Stimulated activated effector memory CD8-positive, alpha-beta T cell treated with anti-CD3 and anti-CD28 coated beads, Interleukin-12 subunit alpha, Interleukin-12 subunit beta, amount 100 ng/mL, for 72 hours (primary cell): Measurements from ENCODE around the gene APEX1.

Experiments
- ATAC-seq: fragments of 150-1000 bp; cut with Tn5 transposase; 2 replicates; pipeline ENCODE4 v1.10.0; 2021
- DNase-seq, 2 donors: peaks; one replicate each; pipeline ENCODE4 v3.0.0; 2021 to 2022; ENCODE audit warnings: low spot score in 2 of 2
- H3K27ac Mint-ChIP-seq: one replicate; pipeline ENCODE4 v1.8.0; 2022; ENCODE audit warnings: mild to moderate bottlenecking, mixed read lengths
- H3K36me3 Mint-ChIP-seq: one replicate; pipeline ENCODE4 v1.8.0; 2022; ENCODE audit warnings: mild to moderate bottlenecking, mixed read lengths
- H3K4me1 Mint-ChIP-seq: one replicate; pipeline ENCODE4 v1.8.0; 2022; ENCODE audit warnings: mixed read lengths
- H3K4me3 Mint-ChIP-seq: one replicate; pipeline ENCODE4 v1.8.0; 2022; ENCODE audit warnings: mild to moderate bottlenecking, mixed read lengths
- H3K9me3 Mint-ChIP-seq: one replicate; pipeline ENCODE4 v1.8.0; 2022; ENCODE audit warnings: mixed read lengths

APEX1 gene

DNA sequence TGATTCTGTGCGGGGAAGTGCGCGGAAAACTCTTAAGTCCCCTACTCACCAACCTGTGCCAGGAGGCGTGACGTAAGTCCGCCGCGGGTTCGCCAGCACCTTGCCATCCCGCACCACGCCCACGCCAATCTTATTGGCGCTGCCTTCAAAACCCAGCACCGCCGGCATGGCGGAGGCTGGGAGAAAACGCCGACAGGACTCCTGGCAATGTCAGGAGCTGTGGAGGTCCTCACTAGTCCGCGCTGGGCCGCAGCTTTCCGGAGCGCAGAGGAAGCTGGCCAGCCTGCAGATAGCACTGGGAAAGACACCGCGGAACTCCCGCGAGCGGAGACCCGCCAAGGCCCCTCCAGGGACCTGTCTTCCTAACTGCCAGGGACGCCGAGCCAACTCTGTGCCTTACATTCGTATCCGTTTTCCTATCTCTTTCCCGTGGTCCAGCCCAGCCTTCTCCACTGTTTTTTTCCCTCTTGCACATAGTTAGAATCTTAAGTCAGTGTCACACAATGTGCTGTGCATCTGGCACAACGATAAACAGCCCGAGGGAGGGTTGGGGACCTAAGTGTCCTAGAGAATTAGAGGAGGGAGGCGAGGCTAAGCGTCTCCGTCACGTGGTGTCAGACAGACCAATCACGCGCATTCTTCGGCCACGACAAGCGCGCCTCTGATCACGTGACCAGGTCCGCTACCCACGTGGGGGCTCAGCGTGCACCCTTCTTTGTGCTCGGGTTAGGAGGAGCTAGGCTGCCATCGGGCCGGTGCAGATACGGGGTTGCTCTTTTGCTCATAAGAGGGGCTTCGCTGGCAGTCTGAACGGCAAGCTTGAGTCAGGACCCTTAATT lies at the start of gene APEX1, which contains the start of gene OSGEP:
TSS of gene APEX1 (plus strand) at position 711 of the 839 bp plus-strand sequence. CDS start 420 bp downstream, outside the sequence.
TSS of gene OSGEP (minus strand) at position 297 of the 839 bp plus-strand sequence. CDS start at position 168, 129 bp downstream.
- Mint-ChIP-seq H3K4me3 (no peak within 1 kb of the TSS), H3K27ac (no peak within 1 kb of the TSS), H3K9me3 (no peaks in the 10 kb centered on the region), H3K4me1 (peaks cover 9% of the 10 kb centered on the region), H3K36me3 (no peaks in the 10 kb centered on the region)
- peak; percentile 92 for ATAC-seq
- peak; percentile 89 to 98 for DNase-seq

DNA sequence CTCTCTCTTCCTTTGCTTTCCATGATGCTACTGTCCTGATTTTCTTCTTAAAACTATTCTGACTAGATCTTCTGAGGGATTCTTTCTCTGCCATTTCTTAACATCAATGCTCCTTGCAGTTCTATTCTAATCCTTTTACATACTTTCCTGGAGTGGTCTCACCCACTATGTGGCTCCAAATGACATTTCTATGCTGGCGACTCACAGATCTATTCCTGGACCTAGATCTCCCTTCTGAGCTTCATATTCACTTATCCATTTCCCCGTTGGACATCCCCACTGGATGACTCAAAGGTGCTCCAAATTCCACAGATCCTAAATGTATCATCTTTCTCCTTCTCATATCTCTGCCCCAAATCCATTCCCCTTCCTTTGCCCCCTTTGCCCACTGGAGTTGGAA lies 45.8 kb upstream of the APEX1 start:
- H3K27ac Mint-ChIP-seq, result peak overlapping the region; percentile 24
- ATAC-seq (no peak), DNase-seq (no peak)
- peaks cover 61% of the 10 kb centered on the region for H3K4me1 Mint-ChIP-seq
- H3K9me3 Mint-ChIP-seq, result no peaks in the 10 kb centered on the region
- no peak overlapping the region for H3K4me3 Mint-ChIP-seq
- H3K36me3 Mint-ChIP-seq, result peaks cover 64% of the 10 kb centered on the region

DNA sequence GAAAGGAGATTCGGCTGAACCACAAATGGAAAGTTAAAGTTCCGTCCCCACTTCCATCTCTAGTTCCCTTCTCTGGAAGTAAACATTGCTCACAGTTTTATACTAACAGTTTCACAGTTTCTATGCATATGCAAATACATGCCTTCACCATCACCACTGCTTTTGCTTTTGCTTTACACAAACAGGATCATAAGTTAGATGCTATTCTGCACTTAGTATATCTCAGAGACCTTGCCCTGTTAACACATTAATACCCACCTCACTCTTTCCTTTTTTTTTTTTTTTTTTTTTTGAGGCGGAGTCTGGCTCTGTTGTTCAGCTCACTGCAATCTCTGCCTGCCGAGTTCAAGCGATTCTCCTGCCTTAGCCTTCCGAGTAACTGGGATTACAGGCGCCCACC lies 42.6 kb upstream of the APEX1 start:
- Mint-ChIP-seq H3K4me1 (peaks cover 43% of the 10 kb centered on the region), H3K27ac (peak overlapping the region; percentile 95), H3K4me3 (peak overlapping the region; percentile 82), H3K36me3 (peaks cover 32% of the 10 kb centered on the region), H3K9me3 (no peaks in the 10 kb centered on the region)
- DNase-seq (no peak), ATAC-seq (peak; percentile 26)

DNA sequence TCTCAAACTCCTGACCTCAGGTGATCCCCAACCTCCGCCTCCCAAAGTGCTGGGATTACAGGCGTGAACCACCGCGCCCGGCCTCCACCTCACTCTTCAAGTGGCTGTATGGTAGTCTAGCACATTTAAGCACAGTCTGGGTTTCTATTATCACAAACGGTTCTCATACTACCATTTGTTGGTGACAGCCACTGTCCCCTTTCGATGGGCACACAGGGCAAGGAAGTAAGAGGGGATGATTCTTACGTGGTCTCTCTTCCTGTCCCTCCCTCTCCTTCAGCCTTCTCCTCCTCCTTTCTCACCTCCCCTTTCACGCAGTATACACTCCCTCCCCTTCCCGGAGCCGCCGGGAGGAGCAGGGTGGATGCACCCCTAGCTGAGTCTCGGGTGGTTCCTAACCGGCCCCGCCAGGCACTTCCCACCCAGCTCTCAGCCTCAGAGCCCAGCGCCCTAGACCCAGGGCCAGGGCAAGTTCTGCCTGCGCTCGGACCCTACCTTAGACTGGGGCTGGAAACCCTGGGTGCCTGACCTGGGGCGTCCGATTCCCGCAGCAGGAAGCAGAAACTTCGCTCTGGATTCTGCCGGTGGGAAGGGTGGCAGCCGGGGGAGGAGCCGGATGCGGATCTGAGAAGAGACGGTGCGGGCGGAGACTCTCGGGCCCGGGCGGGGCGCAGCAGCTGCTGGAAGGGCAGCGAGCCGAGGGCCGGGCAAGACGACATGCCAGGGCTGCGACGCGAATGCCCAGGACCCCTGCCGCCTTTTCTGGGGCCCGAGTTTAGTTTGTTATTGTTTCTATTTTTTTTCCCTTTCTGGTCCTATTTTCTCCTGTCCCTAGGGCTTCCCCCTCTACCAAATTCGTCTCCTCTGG lies 41.9 kb upstream of the APEX1 start, which contains the start of gene TEP1:
TSS of gene TEP1 (minus strand) at position 626 of the 868 bp plus-strand sequence. CDS start 5,062 bp downstream, outside the sequence.
- DNase-seq (peak; percentile 55 to 85), ATAC-seq (peak; percentile 91)
- Mint-ChIP-seq H3K4me3 (peak within 1 kb of the TSS; percentile 82), H3K4me1 (peaks cover 39% of the 10 kb centered on the region), H3K27ac (peak within 1 kb of the TSS; percentile 95), H3K36me3 (peaks cover 25% of the 10 kb centered on the region), H3K9me3 (no peaks in the 10 kb centered on the region)

DNA sequence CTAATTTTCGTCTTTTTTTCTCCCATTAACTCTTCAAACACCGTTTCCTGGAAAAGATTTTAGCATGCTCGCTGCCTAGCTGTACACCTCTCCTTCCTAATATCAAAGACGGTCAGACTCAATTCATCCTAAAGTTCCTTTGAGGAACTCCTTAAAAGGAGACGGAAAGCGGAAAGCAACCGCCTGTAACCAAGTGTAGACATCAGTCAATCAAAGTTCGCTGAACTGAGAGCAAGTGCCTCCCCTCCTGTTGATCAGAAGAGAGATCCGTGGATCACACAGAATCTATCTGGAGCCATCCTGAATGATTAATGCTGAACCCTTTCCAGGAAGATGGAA lies 41.3 kb upstream of the APEX1 start:
- peak; percentile 53 for ATAC-seq
- Mint-ChIP-seq H3K4me1 (peaks cover 35% of the 10 kb centered on the region), H3K36me3 (peaks cover 21% of the 10 kb centered on the region), H3K27ac (peak overlapping the region; percentile 95), H3K9me3 (no peaks in the 10 kb centered on the region), H3K4me3 (peak overlapping the region; percentile 82)
- peak in 1 of 2 donors; percentile 60 for DNase-seq

DNA sequence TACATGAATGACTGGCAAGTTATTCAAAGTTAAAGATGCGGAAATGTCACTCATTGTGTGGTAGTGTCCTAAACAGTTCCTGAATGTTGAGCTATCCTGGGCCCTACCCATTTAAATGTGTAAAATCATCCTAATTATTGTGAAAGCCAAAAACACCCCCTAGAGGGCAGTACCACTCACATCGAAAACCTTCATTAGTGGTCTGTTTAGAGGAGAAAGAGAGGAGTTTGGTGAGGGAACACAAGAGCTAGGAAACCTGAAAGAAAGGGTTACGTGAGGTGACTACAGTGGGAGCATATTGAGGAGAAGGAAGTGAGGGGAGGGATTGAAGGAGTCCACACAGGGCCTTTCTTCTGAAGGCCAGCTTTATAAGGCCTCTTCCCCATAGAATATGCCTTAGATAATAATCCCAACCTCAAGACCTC lies 39.2 kb upstream of the APEX1 start:
- Mint-ChIP-seq H3K36me3 (peaks cover 11% of the 10 kb centered on the region), H3K4me3 (no peak overlapping the region), H3K4me1 (peaks cover 20% of the 10 kb centered on the region), H3K27ac (peak overlapping the region; percentile 26), H3K9me3 (no peaks in the 10 kb centered on the region)
- ATAC-seq (peak; percentile 45), DNase-seq (peak in 1 of 2 donors; percentile 61)

DNA sequence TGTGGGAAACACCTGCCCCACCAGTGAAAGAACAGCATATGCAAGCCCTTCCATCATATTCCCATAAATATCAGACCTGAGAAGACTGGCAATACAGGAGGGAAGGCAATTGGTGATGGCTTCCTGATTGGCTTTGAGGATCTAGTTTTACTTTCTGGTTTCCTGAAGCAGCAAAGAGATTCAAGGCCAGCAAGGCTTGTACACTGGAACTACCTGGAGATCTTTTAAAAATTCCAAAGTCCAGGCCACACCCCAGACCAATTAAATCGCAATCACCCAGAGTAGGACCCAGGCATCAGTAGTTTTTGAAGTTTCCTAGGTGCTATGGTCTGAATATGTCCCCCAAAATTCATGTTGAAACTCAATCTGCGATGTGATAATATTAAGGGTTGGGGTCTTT lies 38.8 kb upstream of the APEX1 start:
- peaks cover 7% of the 10 kb centered on the region for H3K36me3 Mint-ChIP-seq
- no peak for ATAC-seq
- no peaks in the 10 kb centered on the region for H3K9me3 Mint-ChIP-seq
- no peak overlapping the region for H3K4me3 Mint-ChIP-seq
- peaks cover 16% of the 10 kb centered on the region for H3K4me1 Mint-ChIP-seq
- peak overlapping the region; percentile 26 for H3K27ac Mint-ChIP-seq
- DNase-seq, result no peak

DNA sequence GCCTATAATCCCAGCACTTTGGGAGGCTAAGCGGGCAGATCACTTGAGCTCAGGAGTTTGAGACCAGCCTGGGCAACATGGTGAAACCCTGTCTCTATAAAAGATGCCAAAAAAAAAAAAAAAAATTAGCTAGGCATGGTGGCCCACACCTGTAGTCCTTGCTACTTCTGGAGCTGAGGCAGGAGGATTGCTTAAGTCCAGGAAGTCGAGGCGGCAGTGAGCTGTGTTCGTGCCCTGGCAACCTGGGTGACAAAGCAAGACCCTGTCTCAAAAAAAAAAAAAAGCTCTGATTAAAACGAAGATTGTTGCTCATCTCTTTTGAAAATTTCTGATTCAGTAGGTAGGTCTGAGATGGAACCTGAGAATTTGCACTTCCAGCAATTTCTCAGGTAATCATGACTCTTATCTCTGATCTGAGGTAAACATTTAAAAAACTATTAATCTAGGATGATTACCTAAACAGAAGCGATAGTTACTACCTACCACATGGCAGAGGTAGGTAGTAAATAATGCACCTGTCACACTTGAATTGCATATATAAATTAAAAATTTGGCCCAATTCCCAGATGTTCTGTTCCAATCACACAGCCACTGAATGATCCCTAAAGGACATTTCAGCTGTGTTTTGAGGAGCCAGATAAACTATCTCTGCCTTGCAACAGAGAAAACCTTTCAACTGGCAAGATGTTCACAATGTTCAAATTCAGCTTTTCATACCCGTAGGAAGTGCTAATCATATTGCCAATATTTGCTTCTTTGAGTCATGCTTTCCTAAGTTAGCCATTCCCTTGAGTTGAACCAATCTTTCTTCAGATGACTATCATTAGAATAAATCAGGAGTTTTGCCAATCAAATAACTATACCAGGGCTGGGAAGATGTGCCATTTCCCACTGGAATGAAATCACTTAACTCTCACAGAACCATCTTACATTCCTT lies 37.5 kb upstream of the APEX1 start:
- Mint-ChIP-seq H3K4me1 (peaks cover 13% of the 10 kb centered on the region), H3K9me3 (no peaks in the 10 kb centered on the region), H3K36me3 (peaks cover 5% of the 10 kb centered on the region), H3K27ac (no peak overlapping the region), H3K4me3 (no peak overlapping the region)
- ATAC-seq (no peak), DNase-seq (no peak)

DNA sequence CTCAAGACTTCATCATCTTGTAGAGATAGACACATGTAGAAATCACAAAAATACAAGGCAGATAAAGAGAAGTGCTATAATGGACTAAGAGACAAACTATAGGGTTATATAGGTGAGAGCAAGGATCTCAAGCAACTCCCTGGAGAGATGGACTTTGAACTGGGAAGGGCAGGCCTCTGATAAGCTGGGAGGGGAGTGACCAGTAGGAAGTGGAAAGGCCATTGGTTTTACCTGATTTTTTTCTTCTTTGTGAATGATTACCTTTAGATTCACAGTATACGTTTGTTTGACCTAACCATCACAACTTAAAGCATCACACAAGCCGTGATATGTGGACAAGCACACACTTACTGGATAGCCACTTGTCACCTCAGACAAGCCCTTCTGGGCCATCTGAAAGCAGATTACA lies 36.5 kb upstream of the APEX1 start:
- ATAC-seq, result no peak
- H3K9me3 Mint-ChIP-seq, result no peaks in the 10 kb centered on the region

DNA sequence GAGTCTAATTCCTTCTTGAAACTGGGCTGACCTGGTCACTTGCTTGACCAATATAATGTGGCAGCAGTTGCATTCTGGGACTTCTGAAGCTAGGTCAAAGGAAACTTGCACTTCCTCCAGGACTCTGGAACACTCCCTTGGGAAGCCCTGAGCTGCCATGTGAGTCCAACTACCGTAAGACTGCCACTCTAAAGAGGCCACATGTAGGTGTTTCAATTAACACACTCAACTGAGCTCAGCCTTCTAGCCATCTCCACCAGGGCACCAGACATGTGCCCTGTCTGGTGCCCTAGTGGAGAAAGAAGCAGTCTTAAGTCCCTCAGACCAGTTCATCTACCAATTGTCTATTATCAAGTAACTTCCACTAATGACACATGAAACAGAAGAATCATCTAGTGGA lies 35.6 kb upstream of the APEX1 start:
- DNase-seq (no peak), ATAC-seq (no peak)
- no peak overlapping the region for H3K27ac Mint-ChIP-seq

More for the DNA sequence above, 36.5 kb upstream of the APEX1 start:
- Mint-ChIP-seq H3K36me3 (peaks cover 4% of the 10 kb centered on the region), H3K4me1 (peaks cover 12% of the 10 kb centered on the region), H3K4me3 (no peak overlapping the region), H3K27ac (no peak overlapping the region)
- DNase-seq, result no peak

DNA sequence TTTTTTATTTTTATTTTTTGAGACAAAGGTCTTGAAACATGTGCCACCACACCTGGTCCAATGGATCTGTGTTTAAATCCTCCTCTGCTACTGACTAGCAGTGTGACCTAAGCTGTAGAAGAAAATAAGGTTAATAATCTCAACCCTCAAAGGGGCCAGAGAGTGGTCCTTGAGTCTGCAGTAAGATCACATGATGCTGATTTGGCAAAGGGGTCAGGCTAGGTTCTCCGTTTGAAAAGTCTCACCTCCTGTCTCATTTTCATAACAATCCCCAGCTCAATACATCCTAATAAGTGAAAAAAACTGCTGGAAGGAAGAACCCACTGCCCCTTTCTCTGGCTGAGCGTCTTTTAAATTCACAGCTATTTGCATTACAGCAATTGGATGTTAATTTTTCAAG lies 33.8 kb upstream of the APEX1 start:
- Mint-ChIP-seq H3K27ac (no peak overlapping the region), H3K4me3 (no peak overlapping the region), H3K4me1 (no peaks in the 10 kb centered on the region), H3K36me3 (no peaks in the 10 kb centered on the region), H3K9me3 (no peaks in the 10 kb centered on the region)
- no peak for ATAC-seq
- DNase-seq, result no peak

More for the DNA sequence above, 35.6 kb upstream of the APEX1 start:
- Mint-ChIP-seq H3K36me3 (no peaks in the 10 kb centered on the region), H3K4me1 (peaks cover 6% of the 10 kb centered on the region), H3K9me3 (no peaks in the 10 kb centered on the region), H3K4me3 (no peak overlapping the region)

DNA sequence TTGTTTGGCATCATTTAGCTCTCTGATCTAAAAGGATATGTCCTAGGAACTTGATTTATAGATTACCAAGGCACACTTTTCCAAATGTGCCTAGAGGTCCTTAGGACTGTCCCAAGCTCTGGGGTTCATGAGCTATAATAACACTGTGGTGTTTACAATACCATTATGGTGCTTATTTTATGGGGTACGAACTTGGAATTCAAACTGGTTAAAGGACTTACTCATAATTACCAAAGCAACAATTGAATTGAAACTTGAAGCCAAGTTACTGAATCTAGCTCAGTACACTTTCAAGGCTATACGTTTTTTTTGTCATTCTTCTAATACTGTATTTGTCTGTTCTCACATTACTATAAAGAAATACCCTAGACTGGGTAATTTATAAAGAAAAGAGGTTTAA lies 32.1 kb upstream of the APEX1 start:
- no peak for ATAC-seq
- no peaks in the 10 kb centered on the region for H3K9me3 Mint-ChIP-seq
- no peak overlapping the region for H3K27ac Mint-ChIP-seq
- peaks cover 9% of the 10 kb centered on the region for H3K4me1 Mint-ChIP-seq
- DNase-seq, result no peak
- H3K4me3 Mint-ChIP-seq, result no peak overlapping the region
- H3K36me3 Mint-ChIP-seq, result no peaks in the 10 kb centered on the region

DNA sequence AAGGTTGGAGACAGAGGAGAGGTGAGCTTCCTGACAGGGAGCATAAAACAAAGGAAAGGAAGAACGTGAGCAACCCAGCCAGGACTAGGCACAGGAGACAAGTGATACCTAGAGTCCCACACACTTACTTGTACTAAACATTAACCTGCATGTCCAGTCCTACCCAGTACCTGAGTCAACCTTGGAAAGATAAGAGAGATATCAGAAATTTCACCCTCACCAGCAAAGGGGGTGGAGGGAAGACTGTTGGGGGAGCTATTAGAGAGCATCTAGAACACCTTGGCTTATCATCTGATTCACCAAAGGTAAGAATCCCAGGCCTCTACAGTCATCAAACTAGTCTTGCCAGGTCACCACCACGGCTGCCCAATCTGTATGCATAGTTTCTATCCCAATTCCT lies 30.2 kb upstream of the APEX1 start:
- ATAC-seq, result no peak
- no peak for DNase-seq
- H3K27ac Mint-ChIP-seq, result no peak overlapping the region
- H3K36me3 Mint-ChIP-seq, result no peaks in the 10 kb centered on the region
- H3K9me3 Mint-ChIP-seq, result no peaks in the 10 kb centered on the region
- H3K4me1 Mint-ChIP-seq, result peaks cover 18% of the 10 kb centered on the region
- H3K4me3 Mint-ChIP-seq, result no peak overlapping the region

DNA sequence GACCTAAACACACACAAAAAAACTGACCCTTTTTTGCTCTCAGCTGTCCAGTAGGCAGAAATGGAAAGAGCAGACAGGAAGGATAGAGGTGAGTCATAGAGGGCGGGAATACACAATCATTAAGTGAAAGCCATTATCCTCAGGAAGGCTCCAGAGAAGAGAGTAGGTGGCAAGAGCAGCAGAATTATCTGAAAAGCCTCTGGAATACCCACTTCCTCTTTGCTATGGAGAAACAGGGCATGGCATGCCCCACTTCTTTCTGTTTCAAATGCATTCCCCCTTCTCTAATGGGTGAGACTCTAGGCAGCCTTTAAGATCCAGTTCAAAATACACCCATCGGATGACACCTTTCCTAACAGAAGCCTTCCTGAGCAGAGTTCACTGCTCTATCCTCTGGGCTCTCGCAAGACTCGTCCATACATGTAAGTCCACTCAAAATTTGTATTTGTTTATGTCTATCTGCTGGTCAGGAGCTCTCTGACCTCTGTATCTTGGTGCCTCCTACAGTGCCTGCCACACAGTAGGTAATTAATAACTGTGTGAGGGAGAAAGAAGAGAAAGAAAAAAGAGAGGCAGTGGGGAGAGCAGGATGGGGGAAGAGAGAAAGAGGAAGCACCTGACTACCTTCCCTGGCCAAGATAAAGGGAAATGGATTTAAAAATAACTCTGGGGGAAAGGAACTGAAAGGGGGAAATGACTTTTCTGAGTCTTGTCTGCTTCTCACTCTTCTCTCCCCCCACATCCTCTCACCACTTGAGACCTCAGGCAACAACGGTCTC lies 27.6 kb upstream of the APEX1 start:
- peak overlapping the region; percentile 35 for H3K4me3 Mint-ChIP-seq
- DNase-seq (no peak), ATAC-seq (peak; percentile 61)
- H3K27ac Mint-ChIP-seq, result peak overlapping the region; percentile 88
- no peaks in the 10 kb centered on the region for H3K9me3 Mint-ChIP-seq
- H3K4me1 Mint-ChIP-seq, result peaks cover 18% of the 10 kb centered on the region
- H3K36me3 Mint-ChIP-seq, result no peaks in the 10 kb centered on the region
